ENCODE data around the gene VPS35L. TPM values are rescaled to one million over a fixed set of nuclear protein-coding genes. Genes with fewer than 3 reads are reported as not detected.

VPS35L gene
- total RNA-seq, 1 donor from 2014 or later, result 60.0 TPM

DNA sequence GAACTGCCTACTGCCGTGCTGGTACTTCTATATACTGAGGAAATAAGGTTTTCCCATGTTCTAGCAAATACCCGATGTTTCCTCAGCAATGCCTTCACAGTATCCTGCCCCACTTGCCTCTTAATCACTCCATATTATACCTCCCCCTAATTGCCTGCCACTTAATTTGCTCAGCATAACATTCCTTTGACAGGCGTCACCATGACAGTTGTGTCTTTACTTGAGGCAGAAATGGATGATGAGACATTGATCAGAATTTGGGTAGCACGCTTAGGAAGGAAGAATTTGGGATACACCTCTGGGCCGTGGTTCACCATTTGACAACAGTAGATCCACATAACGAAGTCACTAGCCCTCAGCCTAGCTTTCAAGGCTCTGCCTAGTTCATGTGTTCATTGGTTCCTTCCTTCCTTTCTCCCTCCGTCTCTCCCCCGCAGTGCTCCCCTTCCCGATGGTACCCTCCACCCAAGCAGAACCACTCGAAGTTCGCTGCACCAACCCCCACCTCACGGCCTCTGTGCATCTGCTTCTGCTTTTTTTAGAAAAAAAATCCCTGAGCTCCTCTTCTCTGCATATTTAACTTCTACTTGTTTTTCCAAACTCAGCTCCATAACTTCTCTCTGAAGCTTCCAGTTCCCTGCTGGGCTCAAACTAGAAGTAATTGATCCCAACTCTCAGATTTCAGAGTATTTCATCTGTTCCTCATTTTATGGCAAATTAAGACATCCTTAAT is 182.0 kb downstream of the VPS35L start:
- TF ChIP-seq, protein P1, sequence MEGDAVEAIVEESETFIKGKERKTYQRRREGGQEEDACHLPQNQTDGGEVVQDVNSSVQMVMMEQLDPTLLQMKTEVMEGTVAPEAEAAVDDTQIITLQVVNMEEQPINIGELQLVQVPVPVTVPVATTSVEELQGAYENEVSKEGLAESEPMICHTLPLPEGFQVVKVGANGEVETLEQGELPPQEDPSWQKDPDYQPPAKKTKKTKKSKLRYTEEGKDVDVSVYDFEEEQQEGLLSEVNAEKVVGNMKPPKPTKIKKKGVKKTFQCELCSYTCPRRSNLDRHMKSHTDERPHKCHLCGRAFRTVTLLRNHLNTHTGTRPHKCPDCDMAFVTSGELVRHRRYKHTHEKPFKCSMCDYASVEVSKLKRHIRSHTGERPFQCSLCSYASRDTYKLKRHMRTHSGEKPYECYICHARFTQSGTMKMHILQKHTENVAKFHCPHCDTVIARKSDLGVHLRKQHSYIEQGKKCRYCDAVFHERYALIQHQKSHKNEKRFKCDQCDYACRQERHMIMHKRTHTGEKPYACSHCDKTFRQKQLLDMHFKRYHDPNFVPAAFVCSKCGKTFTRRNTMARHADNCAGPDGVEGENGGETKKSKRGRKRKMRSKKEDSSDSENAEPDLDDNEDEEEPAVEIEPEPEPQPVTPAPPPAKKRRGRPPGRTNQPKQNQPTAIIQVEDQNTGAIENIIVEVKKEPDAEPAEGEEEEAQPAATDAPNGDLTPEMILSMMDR (IDR thresholded peaks at IDR 0.05; ENCODE audit: unreplicated experiment), result no peak
- no peak overlapping the region for H3K27ac Mint-ChIP-seq (ENCODE audit: unreplicated experiment)
- H3K9me3 Mint-ChIP-seq (ENCODE audit: unreplicated experiment), result no peaks in the 10 kb centered on the region
- peaks cover 1% of the 10 kb centered on the region for H3K27me3 Mint-ChIP-seq (ENCODE audit: unreplicated experiment)
- no peak for DNase-seq (ENCODE audit: low spot score)
- no peak overlapping the region for H3K4me3 Mint-ChIP-seq (ENCODE audit: unreplicated experiment)
- peaks cover 15% of the 10 kb centered on the region for H3K4me1 Mint-ChIP-seq (ENCODE audit: unreplicated experiment)
- H3K36me3 Mint-ChIP-seq (ENCODE audit: low read depth, unreplicated experiment), result peaks cover 19% of the 10 kb centered on the region

GRCh38 chr16:19741354-19741753 is 185.9 kb downstream of the VPS35L start:
- Mint-ChIP-seq H3K27ac (ENCODE audit: unreplicated experiment) (no peak overlapping the region), H3K9me3 (ENCODE audit: unreplicated experiment) (no peaks in the 10 kb centered on the region), H3K27me3 (ENCODE audit: unreplicated experiment) (no peaks in the 10 kb centered on the region), H3K4me1 (ENCODE audit: unreplicated experiment) (peaks cover 20% of the 10 kb centered on the region), H3K36me3 (ENCODE audit: low read depth, unreplicated experiment) (peaks cover 6% of the 10 kb centered on the region), H3K4me3 (ENCODE audit: unreplicated experiment) (no peak overlapping the region)
- TF ChIP-seq, protein P1 (IDR thresholded peaks at IDR 0.05; ENCODE audit: unreplicated experiment), result no peak
- DNase-seq (ENCODE audit: low spot score), result no peak

DNA sequence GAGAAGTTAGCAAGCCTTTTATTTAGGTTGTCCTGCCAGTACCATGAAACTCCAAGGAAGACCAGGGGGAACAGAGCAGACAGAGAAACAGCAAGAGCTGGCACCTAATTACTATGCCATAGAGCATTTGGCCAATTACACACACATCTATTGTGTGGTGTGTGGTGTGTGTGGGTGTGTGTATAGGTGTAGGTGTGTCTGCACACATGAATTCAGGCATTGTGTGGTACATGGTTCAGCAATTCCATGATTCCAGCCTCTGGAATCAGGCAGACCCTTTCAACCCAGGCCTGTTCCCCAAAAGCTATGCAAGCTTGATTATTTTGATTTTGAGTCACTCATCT is 188.3 kb downstream of the VPS35L start:
- no peak overlapping the region for H3K4me3 Mint-ChIP-seq (ENCODE audit: unreplicated experiment)
- TF ChIP-seq, protein P1 (IDR thresholded peaks at IDR 0.05; ENCODE audit: unreplicated experiment), result no peak
- H3K9me3 Mint-ChIP-seq (ENCODE audit: unreplicated experiment), result no peaks in the 10 kb centered on the region
- peaks cover 6% of the 10 kb centered on the region for H3K36me3 Mint-ChIP-seq (ENCODE audit: low read depth, unreplicated experiment)
- H3K27ac Mint-ChIP-seq (ENCODE audit: unreplicated experiment), result no peak overlapping the region
- DNase-seq (ENCODE audit: low spot score), result no peak
- H3K4me1 Mint-ChIP-seq (ENCODE audit: unreplicated experiment), result peaks cover 18% of the 10 kb centered on the region
- no peaks in the 10 kb centered on the region for H3K27me3 Mint-ChIP-seq (ENCODE audit: unreplicated experiment)

DNA sequence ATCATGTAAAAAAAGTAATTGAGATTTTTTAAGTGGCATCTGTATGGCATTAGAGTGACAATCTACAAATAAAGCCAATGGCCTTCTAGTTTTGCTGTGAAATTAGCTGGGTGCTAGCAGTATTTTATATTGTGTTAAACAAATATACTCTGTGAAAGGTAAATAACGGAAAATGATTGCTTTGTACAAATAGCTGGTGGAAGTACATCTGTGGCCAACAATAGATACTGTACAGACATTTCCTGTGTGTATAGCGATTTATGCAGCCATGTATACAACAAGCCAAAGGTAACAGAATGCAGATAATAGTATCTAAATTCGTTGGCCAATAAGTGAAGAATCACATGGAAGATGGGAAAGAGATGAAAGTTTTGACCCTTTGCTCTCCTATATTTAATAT is 189.2 kb downstream of the VPS35L start:
- TF ChIP-seq, protein P1 (IDR thresholded peaks at IDR 0.05; ENCODE audit: unreplicated experiment), result no peak
- Mint-ChIP-seq H3K4me3 (ENCODE audit: unreplicated experiment) (no peak overlapping the region), H3K27me3 (ENCODE audit: unreplicated experiment) (no peaks in the 10 kb centered on the region), H3K9me3 (ENCODE audit: unreplicated experiment) (no peaks in the 10 kb centered on the region), H3K27ac (ENCODE audit: unreplicated experiment) (no peak overlapping the region), H3K4me1 (ENCODE audit: unreplicated experiment) (peaks cover 26% of the 10 kb centered on the region), H3K36me3 (ENCODE audit: low read depth, unreplicated experiment) (peaks cover 6% of the 10 kb centered on the region)
- no peak for DNase-seq (ENCODE audit: low spot score)

DNA sequence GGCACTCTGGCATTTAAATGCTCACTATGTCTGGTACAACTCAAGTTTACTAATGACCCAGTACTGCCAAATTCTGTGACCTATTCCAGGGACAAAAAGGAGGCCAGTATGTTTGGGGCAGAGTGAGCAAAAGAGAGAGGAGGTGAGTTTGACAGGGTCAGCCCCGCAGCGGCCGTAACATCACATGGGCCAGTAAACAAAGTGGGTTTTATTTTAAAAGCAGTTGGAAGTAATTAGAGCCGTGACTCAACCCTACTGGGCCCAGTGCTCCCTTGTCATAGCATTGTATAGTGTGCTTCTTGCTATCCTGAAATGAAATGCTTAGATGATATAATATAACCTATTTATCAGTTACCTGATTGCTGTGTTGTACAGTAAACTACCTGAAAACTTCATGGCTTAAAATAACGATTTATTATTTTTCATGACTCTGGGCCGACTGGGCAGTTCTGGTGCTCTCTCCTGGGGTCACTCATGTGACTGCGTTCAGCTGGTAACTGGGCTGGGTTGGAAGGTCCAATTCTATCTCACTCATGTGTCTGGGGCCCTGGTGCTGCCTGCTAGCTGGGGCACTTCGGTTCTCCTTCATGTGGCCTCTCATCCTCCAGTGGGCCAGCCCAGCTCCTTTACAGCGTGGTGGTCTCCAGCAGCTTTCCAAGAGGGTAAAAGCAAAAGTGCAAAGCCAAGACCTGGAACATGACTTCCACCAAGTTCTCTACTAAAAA is 189.9 kb downstream of the VPS35L start:
- peaks cover under 1% of the 10 kb centered on the region for H3K36me3 Mint-ChIP-seq (ENCODE audit: low read depth, unreplicated experiment)
- H3K27me3 Mint-ChIP-seq (ENCODE audit: unreplicated experiment), result no peaks in the 10 kb centered on the region
- no peaks in the 10 kb centered on the region for H3K9me3 Mint-ChIP-seq (ENCODE audit: unreplicated experiment)
- TF ChIP-seq, protein P1 (IDR thresholded peaks at IDR 0.05; ENCODE audit: unreplicated experiment), result no peak
- H3K27ac Mint-ChIP-seq (ENCODE audit: unreplicated experiment), result no peak overlapping the region
- peaks cover 28% of the 10 kb centered on the region for H3K4me1 Mint-ChIP-seq (ENCODE audit: unreplicated experiment)
- no peak for DNase-seq (ENCODE audit: low spot score)
- no peak overlapping the region for H3K4me3 Mint-ChIP-seq (ENCODE audit: unreplicated experiment)

Data from endothelial cell (in vitro differentiated cells).